GM12873 (cell line): Measurements from ENCODE around the gene HMCN1.

ENCODE experiments used
- CTCF ChIP-seq: IDR thresholded peaks from 2 replicates; pipeline ENCODE4 v1.5.1; 2012; ENCODE audit warnings: low read depth, mild to moderate bottlenecking, moderate library complexity, low read length, control low read depth; ENCODE audit not compliant: insufficient read depth; ENCODE audit errors: missing control alignments

HMCN1 gene

GRCh38 chr1:185838111-185838510 lies 103.9 kb downstream of the HMCN1 start:
- TF ChIP-seq CTCF, result no peak

- TF ChIP-seq CTCF, result no peak
These were observed 106.7 kb downstream of the HMCN1 start for GRCh38 chr1:185840880-185841279.

GRCh38 chr1:185843297-185843869 lies 109.2 kb downstream of the HMCN1 start:
- TF ChIP-seq CTCF, result no peak

GRCh38 chr1:185843986-185844385 lies 109.8 kb downstream of the HMCN1 start:
- TF ChIP-seq CTCF, result no peak

GRCh38 chr1:185846672-185847444 lies 112.7 kb downstream of the HMCN1 start:
- no peak for TF ChIP-seq CTCF

- no peak for TF ChIP-seq CTCF
These were observed 114.8 kb downstream of the HMCN1 start for GRCh38 chr1:185849014-185849413.

- TF ChIP-seq CTCF, result no peak
These were observed 116.2 kb downstream of the HMCN1 start for GRCh38 chr1:185850366-185850765.
